Measurements from ENCODE around the gene MRGPRE. TPM values are rescaled to one million over a fixed set of nuclear protein-coding genes. Genes with fewer than 3 reads are reported as not detected.

The MRGPRE gene
- total RNA-seq, 1 experiment from 2014 or later: not detected

- no peak for ATAC-seq
- H3K9me2 ChIP-seq (replicated peaks; ENCODE audit: low read length): no peaks in the 10 kb centered on the region
- H3K4me1 ChIP-seq (ENCODE audit: insufficient read depth, low read length): no peaks in the 10 kb centered on the region
- POLR2A ChIA-PET (ENCODE audit: unreplicated experiment): no interaction called here
- H3K36me3 ChIP-seq (ENCODE audit: low read depth, low read length): no peaks in the 10 kb centered on the region
- no peaks in the 10 kb centered on the region for H3F3A ChIP-seq (ENCODE audit: low read length, unreplicated experiment)
- H3K9ac ChIP-seq (ENCODE audit: low read length): no peak overlapping the region
- H3K79me2 ChIP-seq (ENCODE audit: low read length): no peaks in the 10 kb centered on the region
- no peak overlapping the region for H3K4me3 ChIP-seq (ENCODE audit: low read length)
- CTCF ChIA-PET: no interaction called here
- H3K27me3 ChIP-seq (ENCODE audit: low read length): peaks cover 26% of the 10 kb centered on the region
- no peak overlapping the region for H2AFZ ChIP-seq (ENCODE audit: low read length)
- no TSS peak for BruUV-seq (replicated peaks)
- H4K20me1 ChIP-seq (ENCODE audit: low read length): no peaks in the 10 kb centered on the region
- no peaks in the 10 kb centered on the region for H3K9me3 ChIP-seq (ENCODE audit: low read length)
- H3K27ac ChIP-seq (ENCODE audit: low read length): no peak overlapping the region
- TF ChIP-seq EZH2phosphoT487 (IDR thresholded peaks at IDR 0.05; ENCODE audit: borderline replicate concordance, low read length): no peak
- TF ChIP-seq EZH2 (IDR thresholded peaks at IDR 0.05; ENCODE audit: low read length, unreplicated experiment): no peak
- TF ChIP-seq, protein P1, sequence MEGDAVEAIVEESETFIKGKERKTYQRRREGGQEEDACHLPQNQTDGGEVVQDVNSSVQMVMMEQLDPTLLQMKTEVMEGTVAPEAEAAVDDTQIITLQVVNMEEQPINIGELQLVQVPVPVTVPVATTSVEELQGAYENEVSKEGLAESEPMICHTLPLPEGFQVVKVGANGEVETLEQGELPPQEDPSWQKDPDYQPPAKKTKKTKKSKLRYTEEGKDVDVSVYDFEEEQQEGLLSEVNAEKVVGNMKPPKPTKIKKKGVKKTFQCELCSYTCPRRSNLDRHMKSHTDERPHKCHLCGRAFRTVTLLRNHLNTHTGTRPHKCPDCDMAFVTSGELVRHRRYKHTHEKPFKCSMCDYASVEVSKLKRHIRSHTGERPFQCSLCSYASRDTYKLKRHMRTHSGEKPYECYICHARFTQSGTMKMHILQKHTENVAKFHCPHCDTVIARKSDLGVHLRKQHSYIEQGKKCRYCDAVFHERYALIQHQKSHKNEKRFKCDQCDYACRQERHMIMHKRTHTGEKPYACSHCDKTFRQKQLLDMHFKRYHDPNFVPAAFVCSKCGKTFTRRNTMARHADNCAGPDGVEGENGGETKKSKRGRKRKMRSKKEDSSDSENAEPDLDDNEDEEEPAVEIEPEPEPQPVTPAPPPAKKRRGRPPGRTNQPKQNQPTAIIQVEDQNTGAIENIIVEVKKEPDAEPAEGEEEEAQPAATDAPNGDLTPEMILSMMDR (conservative IDR thresholded peaks at IDR 0.05; ENCODE audit: low read depth, low read length): no peak
- H3K4me2 ChIP-seq (ENCODE audit: low read length): no peak overlapping the region
- no peak for DNase-seq
- intact Hi-C loops (cut with micrococcal nuclease): no loop called here
Measured at GRCh38 chr11:3206156-3206921, 25.9 kb downstream of the MRGPRE start.

- ATAC-seq (no peak), DNase-seq (no peak)
- Histone ChIP-seq H3K9me3 (ENCODE audit: low read length) (no peaks in the 10 kb centered on the region), H3K27ac (ENCODE audit: low read length) (no peak overlapping the region), H2AFZ (ENCODE audit: low read length) (no peak overlapping the region), H3K4me3 (ENCODE audit: low read length) (no peak overlapping the region), H3K9ac (ENCODE audit: low read length) (no peak overlapping the region), H3K36me3 (ENCODE audit: low read depth, low read length) (no peaks in the 10 kb centered on the region), H3K9me2 (replicated peaks; ENCODE audit: low read length) (no peaks in the 10 kb centered on the region), H3K4me2 (ENCODE audit: low read length) (no peak overlapping the region), H3K79me2 (ENCODE audit: low read length) (no peaks in the 10 kb centered on the region), H3K27me3 (ENCODE audit: low read length) (peaks cover 27% of the 10 kb centered on the region), H3K4me1 (ENCODE audit: insufficient read depth, low read length) (no peaks in the 10 kb centered on the region), H3F3A (ENCODE audit: low read length, unreplicated experiment) (no peaks in the 10 kb centered on the region), H4K20me1 (ENCODE audit: low read length) (no peaks in the 10 kb centered on the region)
- BruUV-seq (replicated peaks): no TSS peak
- ChIA-PET CTCF (no interaction called here), POLR2A (ENCODE audit: unreplicated experiment) (no interaction called here)
- no peak for TF ChIP-seq EZH2phosphoT487 (IDR thresholded peaks at IDR 0.05; ENCODE audit: borderline replicate concordance, low read length)
- TF ChIP-seq, protein P1 (conservative IDR thresholded peaks at IDR 0.05; ENCODE audit: low read depth, low read length): no peak
- TF ChIP-seq EZH2 (IDR thresholded peaks at IDR 0.05; ENCODE audit: low read length, unreplicated experiment): no peak
- intact Hi-C loops (cut with micrococcal nuclease): no loop called here
Measured at GRCh38 chr11:3205261-3206155, 26.7 kb downstream of the MRGPRE start.
